ENCODE data around the gene PHF10.

GRCh38 chr6:169766921-169767736, 42.8 kb upstream of the PHF10 start:
- TF ChIP-seq EZH2phosphoT487 (IDR thresholded peaks at IDR 0.05; ENCODE audit: borderline replicate concordance, low read length) = no peak
- TF ChIP-seq, protein P1, sequence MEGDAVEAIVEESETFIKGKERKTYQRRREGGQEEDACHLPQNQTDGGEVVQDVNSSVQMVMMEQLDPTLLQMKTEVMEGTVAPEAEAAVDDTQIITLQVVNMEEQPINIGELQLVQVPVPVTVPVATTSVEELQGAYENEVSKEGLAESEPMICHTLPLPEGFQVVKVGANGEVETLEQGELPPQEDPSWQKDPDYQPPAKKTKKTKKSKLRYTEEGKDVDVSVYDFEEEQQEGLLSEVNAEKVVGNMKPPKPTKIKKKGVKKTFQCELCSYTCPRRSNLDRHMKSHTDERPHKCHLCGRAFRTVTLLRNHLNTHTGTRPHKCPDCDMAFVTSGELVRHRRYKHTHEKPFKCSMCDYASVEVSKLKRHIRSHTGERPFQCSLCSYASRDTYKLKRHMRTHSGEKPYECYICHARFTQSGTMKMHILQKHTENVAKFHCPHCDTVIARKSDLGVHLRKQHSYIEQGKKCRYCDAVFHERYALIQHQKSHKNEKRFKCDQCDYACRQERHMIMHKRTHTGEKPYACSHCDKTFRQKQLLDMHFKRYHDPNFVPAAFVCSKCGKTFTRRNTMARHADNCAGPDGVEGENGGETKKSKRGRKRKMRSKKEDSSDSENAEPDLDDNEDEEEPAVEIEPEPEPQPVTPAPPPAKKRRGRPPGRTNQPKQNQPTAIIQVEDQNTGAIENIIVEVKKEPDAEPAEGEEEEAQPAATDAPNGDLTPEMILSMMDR (conservative IDR thresholded peaks at IDR 0.05; ENCODE audit: low read depth, low read length) = no peak

Measured in PC-3 (cell line).